HG02970 (cell line): ENCODE measurements around the gene TCP11L2.

Experiments
- ATAC-seq: cut with Tn5 transposase; IDR thresholded peaks from one replicate; pipeline ENCODE4 v1.9.1; 2021; ENCODE audit warnings: mild to moderate bottlenecking, moderate library complexity, moderate number of reproducible peaks; ENCODE audit not compliant: unreplicated experiment, low FRiP score

Gene TCP11L2

DNA sequence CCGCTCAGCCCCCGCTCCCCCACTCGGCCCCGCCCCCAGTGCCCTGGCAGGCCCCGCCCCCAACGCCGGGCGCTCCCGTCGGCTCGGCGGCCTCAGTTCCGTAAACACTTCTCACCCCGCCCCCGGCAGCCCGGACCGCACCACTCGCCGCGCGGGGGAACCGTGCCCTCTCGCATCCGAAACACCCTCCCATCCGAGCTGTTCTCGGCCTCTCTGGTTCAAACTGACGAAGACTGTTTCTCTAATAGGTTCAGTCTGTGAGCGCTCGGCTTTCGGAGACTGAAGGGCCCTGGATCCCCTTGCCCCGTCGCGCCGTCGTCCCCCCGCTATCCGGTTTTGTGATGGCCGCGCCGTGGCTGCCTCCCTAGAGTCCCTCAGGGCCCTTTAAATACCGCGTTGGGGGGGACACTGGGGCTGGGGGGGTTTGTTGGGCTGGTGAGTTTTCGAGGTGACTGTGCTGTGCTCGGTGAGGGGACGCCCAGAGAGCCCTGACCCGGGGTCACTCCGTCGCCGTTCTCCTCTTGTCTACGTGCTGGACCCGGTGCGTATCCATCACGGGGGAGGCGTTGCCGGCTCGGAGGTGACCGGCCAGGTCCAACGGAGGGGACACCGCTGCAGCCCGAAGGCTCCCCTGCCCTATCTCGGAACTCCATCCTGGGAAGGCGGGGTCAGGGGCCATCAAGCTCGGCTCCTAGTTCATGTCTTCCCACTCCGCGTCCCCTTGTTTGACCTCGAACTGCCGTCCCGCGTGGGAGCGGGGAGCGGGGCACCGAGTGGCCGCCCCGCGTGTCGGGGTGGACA, at the start of gene TCP11L2:
TSS of gene TCP11L2 (plus strand) at position 333 of the 801 bp plus-strand sequence. CDS start 8,343 bp downstream, outside the sequence.
- ATAC-seq = peak; percentile 78

DNA sequence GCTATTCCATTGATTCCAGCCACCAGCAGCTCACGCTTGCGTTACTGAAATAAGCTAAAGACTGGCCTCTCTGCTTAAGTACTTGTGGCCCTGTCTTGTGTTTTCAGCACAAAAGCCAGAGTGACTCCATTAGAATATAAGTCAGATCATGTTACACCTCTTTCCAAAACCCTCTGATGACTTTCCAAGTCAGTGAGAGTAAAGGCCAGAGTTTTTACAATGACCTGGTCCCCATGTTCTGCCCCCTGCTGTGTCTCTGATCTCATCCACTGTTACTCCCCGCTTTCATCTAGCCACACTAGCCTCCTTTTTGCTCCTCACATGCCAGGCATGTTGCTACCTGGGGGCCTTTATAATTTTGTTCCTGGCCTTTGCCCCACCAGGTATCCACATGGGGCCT, 47.8 kb upstream of the TCP11L2 start:
- ATAC-seq = no peak

DNA sequence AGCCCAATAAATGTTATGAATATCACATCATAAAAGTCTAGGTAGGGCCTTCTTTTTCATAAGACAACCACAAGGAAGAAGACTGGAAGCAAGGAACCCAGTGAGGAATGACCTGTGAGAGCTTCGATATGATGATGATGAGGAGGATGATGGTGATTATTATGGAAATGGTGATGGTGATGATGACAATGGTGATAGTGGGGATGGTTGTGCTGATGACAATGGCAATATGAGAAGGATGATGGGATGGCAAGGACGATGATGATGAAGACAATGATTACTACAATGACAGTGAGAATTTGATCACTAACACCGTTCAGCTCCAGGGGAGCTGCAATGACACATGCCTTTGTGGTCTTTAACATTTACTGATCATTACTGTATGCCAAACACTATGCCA, 47.0 kb upstream of the TCP11L2 start:
- no peak for ATAC-seq

DNA sequence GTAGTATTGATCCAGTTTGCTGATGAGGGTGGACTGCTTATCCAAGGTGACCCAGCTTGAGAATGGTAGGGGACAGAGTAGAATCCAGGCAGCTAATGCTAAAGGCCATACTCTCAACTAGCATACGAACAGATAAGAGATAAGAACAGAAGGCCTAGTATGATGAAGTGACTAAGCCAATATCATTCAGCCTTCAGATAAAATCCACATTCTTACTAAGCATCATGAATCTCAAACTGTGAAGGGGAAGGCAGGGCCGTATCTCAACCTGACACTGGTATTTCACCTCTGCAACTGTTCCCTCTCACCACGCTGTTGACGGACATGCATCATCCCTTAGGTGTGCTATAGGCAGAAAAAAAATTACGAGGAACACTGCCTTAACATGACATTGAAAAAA, 46.6 kb upstream of the TCP11L2 start:
- ATAC-seq = no peak

DNA sequence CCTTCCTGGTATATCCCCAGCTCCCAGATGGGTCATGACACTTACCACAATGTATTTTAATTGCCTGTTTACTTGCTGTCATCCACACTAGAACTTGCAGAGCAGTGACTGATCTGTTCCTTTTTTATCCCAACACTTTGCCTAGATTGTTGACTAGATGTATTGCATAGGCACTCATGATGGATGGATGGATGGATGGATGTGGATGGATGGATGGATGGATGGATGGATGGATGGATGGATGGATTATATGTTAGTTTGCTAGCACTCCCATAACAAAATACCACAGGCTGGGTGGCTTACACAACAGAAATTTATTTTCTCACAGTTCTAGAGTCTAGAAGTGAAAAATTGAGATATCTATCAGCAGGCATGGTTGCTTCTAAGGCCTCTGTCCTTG, 46.0 kb upstream of the TCP11L2 start:
- ATAC-seq = no peak

DNA sequence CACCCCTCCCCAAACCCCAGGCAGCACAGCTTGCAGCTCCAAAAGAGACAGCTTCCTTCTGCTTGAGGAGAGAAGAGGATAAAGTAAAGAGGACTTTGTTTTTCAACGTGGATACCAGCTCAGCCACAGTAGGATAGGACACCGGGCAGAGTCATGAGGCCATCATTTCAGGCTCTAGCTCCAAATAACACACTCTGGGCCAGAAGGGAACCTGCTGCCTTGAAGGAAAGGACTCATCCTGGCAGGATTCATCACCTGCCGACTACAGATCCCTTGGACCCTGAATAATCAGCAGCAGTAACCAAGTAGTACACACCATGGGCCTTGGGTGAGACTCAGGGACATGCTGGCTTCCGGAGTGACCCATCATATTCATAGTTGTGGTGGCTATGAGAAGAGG, 44.3 kb upstream of the TCP11L2 start:
- ATAC-seq = no peak

DNA sequence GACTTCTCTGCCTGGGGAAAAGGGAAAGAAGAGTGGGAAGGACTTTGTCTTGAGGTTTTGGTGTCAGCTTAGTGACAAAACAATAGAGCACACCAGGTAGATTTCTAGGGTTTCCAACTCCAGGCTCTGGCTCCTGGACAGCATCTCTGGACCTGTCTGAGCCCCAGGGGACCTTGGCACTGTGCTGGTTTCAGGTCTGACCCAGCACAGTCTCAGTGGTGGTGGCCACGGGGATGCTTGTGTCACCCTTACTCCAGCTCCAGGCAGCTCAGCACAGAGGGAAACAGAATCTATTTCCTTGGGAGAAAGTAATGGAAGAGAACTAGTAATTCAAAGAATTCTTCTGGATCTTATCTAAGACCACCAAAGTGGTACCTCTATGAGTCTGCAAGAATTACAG, 43.6 kb upstream of the TCP11L2 start:
- ATAC-seq = no peak

DNA sequence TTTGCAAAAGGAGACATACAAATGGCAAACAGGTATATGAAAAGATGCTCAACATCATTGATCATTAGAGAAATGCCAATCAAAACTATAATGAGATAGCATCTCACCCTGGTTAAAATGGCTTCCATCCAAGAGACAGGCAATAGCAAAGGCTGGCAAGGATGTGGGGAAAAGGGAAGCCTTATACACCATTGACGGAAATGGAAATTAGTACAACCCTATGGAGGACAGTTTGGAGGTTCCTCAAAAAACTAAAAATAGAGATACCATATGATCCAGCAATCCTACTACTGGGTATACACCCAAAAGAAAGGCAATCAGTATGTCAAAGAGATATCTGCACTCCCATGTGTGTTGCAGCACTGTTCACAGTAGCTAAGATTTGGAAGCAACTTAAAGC, 37.4 kb upstream of the TCP11L2 start:
- ATAC-seq = no peak

DNA sequence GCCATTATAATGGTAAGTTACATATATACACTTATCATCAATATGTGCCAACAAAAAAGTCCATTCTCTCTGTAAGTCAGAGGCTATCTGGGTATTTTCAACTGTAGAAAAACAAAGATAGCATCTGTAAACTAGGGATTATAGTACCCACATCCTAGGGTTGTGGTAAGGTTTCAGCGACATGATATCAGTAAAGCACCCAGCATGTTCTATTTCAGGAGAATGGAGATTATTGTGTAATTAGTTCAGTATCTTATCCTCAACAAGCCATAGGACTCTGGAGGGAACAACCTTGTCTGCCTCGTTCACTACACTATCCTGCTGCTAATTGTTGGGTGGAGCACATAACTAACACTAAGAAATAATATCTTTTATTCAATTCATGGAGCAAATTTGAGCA, 35.0 kb upstream of the TCP11L2 start:
- ATAC-seq = no peak

DNA sequence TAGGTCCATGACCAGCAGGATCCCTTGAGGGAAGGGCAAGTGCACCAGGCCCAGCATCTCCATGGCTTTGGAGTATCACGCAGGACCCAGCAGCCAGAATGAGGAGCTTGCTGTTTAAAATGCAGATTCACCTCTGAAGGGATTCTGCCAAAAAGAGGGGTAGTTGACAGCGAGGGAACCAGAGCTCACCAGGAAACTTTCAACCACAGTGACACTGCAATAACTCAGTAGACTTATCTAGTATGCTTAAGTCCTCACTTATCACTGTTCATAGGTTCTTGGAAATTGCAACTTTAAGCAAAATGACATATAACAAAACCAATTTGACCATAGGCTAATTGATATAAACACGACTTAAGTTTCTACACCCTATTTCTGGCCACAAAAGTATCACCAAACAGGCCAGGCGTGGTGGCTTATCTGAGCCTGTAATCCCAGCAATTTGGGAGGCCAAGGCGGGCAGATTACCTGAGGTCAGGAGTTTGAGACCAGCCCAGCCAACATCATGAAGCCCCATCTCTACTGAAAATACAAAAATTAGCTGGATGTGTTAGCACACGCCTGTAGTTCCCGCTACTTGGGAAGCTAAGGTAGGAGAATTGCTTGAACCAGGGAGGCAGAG, 33.3 kb upstream of the TCP11L2 start:
- ATAC-seq = no peak

DNA sequence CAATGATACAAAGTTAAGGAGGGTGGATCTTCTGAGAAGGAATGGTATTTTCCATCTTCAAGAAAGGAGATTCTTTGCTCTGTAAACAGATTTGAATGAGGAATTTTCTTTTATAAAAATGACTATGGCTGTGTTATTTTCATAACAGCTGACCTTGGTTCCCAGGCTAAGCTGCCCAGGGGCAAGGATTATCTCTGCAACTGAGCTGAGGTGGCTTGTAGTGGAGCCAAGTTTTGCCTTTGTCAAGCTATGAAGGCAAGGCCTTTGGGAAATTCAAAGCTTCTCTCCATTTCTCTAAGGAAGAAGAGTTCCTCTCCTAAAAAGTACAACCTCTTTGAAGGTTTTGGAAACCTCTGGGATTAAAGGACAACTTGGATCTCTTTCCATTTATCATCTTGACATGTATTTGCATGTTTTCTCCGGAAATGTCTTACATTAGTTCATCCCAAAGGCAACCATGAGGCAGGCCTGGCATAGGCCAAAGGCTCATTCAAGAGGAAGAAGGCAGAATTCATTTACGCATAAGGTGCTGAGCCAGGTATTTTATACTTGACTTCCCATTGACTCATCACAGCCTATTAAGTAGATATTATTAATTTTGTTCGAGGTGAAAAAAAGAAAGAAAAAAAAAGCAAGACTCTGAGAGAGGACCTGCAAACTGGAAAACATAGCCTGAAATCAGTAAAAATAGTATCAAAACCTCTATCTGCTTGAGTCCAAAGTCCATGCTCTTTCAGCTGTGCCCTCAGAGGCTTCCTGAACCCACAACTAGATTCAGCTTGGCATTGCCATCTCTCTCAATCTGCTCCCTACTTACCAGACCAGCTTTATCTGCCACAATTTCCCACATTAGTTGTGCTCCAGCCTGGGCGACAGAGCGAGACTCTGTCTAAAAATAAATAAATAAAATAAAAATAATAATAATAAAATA, 30.7 kb upstream of the TCP11L2 start:
- ATAC-seq = no peak

DNA sequence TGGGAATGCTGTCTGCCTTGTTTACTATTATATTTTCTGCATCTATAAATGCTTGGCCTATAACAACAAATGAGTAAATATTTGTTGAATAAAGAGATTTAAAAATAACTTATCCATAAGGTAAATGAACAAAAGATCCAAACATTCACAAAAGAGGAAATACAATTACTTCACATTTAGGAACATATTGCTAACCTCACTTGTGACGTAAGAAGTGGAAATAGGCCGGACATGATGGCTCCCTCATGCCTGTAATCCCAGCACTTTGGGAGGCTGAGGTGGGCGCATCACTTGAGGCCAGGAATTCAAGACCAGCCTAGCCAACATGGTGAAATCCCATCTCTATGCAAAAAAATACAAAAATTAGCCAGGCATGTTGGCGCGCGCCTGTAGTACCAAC, 29.0 kb upstream of the TCP11L2 start:
- ATAC-seq = no peak

DNA sequence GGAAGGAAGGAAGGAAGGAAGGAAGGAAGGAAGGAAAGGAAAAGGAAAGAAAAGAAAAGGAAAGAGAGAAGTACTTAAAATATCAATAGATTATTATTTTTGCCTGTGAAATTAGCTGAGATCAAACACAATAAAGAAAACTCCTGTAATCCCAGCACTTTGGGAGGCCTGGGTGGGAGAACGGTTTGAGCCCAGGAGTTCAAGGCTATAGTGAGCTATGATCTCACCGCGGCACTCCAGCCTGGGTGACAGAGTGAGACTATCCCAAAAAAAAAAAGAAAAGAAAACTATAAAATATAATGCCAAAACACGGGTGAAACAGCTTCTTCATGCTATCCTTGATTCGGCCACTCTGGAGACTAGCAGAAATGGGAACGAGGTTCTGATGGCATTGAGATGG, 28.5 kb upstream of the TCP11L2 start:
- ATAC-seq = no peak

DNA sequence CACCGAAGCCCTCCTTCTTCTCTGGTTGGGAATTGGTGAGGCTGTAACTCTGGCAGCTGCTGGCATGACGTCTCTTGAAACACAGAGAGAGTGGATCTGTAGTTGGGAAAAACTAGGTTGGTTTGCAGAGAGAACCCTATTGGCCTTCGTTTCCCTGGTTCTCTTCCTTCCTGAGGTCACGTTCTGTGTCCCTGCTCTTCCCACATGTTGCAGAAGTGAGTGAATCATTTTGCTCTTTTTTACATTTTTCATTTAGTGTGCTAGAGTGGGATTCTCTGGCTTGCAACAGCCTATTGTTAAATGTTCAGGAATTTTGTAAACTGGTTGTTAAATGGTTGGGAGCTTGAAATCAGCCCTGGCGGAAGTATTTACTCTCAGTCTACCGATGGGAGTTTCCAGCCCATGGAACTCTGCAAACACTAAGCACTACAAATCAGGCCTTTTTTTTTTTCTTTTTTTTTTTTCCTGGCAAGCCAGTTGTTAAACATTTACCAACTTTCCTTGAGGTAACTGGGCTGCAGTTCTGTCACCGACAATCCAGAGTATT, 27.9 kb upstream of the TCP11L2 start:
- ATAC-seq = no peak

DNA sequence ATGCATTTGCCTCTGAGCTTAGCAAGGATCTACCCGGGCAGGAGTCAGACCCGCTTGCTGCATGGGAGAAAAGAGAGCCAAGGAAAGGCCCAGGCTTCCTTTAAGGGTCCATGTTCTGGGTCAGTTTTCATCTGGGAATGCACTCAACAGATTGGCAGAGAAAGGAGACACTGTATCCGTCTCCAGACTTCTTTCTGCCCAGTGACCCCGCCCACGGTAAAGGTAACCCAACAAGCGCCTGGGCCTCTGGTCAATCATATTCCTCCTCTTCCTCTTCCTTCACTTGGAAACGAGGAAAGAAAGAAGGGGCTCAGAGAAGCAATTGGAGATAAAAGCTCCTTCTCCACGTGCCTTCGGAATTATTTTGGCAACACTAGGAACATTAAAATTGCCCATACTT, 27.1 kb upstream of the TCP11L2 start:
- ATAC-seq = no peak

DNA sequence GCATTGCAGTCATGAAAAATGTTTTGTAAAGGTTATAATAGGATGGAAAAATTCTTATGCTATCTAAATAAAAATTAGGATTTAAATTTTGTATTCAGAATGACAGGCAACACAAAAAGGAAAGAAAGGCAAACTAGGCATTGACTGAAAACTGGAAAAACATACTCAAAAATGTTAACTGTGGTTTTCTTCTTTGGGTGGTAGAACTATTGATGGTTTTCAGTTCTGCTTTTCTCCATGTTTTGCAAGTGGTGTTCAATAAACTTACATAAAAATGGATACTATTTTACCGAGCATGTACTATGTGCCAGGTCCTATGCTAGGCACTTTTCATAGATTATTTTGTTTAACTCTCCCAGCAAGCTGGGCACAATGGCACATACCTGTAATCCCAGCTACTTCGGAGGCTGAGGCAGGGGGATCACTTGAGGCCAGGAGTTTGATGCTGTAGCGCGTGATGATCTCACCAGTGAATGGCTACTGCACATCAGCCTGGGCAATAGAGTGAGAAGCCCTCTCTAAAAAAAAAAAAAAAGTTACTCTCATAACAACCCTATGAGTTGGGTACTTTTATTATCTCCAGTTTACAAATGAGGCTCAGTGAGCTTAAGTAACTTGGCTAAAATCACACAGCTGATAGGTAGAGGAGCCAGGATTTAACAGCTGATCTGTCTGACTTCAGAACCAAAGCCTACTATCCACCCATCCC, 26.3 kb upstream of the TCP11L2 start:
- ATAC-seq = peak; percentile 73

DNA sequence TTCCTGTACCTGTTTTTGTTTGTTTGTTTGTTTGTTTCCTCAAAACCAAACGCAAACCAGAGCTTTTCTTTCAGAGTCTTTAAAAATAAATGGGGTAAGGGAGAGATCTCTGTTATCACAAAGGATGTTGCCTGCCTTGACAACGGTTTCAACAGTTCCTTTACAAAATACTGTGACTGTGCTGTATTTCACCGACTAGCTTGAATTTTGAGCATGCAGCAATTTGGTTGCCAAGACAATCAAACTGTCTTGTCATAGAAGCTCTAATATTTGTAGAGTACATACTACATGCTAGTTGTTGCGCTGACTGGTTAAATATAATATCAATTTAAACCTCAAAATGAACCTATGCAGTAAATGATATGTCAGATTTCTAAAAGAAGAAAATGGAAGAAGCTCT, 22.4 kb upstream of the TCP11L2 start:
- no peak for ATAC-seq

DNA sequence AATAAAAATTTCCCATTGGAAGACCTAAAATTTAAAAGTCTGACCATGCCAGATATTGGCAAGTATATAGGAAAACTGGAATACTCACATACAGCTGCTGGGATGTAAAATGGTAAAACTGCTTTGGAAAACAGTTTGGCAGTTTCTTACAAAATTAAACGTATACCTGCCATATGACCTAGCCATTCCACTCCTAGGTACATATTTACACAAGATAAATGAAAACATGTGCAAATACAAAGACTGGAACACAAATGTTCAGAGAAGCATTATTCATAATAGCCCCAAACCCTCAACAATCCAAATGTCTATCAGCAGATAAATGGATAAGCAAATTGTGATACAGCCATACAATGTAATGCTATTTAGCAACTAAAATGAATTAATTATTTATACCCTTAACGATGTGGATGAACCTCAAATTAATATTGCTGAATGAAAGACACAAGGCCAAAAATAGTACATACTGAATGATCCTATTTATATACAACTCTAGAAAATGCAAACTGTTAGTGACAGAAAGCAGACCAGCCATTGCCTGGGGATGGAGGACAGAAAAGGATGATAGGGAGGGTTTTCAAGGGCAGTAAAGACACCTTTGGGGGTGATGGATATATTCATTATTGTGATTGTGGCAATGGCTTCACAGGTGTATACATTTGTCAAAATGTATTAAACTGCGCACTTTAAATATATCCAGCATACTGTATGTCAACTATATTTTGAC, 21.3 kb upstream of the TCP11L2 start:
- no peak for ATAC-seq

DNA sequence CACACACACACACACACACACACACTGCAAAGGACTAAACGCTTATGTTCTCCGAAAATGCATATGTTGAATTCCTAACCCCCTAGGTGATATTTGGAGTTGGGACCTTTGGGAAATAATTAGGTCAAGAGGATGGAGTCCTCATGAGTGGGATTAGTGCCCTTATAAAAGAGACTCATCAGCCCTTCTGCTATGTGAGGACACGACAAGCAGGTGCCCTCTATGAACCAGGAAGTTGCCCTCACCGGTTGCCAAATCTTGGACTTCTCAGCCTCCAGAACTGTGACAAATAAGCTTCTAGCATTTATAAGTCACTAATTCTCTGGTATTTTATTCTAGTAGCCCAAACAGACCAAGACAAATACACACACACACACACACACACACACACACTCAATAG, 20.7 kb upstream of the TCP11L2 start:
- ATAC-seq = no peak
